ENCODE measurements around the gene XAF1. TPM values are rescaled to one million over a fixed set of nuclear protein-coding genes. Genes with fewer than 3 reads are reported as not detected.

The XAF1 gene
- total RNA-seq, 1 donor from 2014 or later: 2.1 TPM

DNA sequence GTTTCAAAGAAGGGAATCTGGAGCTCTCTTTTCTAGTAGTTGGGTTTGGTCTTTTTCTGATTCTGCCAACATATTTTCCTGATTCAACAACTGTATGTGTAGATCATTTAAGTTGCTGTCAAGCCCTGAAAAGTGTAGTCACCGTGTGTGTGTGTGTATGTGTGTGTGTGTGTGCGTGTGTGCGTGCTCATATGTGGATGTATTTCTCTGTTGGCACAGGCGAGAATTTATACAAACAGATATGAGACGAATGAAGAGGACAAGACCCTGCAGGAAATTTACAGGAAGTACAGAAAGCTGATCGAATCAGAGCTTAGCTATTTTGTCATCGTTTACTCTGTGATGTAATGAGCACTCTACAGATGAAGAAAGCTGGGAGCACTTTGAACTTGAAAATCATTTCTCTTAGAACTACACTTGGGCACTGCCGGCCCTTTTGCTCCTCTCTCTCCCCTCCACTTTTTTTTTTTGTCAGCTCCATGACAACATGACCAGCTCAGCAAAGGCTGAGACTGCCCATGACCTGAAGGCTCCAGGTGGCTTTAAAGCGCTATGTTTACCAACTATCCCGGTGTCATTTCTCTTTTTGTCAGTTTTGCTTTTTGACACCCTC lies 31.3 kb downstream of the XAF1 start:
- Mint-ChIP-seq H3K9me3 (no peaks in the 10 kb centered on the region), H3K36me3 (no peaks in the 10 kb centered on the region)

DNA sequence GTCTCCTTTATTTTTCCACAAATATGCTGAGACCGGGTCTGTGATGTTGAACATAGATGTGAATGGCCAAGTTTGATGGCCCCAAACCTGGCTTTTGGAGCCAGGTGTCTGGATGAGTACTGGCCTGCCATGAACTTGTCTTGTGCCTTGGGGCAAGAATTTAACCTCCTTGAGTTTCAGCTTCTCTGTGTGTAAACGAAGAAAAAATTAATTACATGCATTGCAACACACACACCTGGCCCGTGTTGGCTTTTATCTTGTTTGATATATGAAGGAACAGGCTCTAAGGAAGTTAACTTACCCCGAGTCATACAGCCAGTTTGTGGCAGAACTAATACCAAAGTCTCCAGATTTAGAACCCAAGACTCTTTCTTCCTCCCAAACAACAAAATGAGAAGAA lies 33.3 kb downstream of the XAF1 start:
- no peaks in the 10 kb centered on the region for H3K36me3 Mint-ChIP-seq
- no peak for DNase-seq (ENCODE audit: extremely low spot score, unreplicated experiment)
- no peak overlapping the region for H3K27ac Mint-ChIP-seq
- no peaks in the 10 kb centered on the region for H3K4me1 Mint-ChIP-seq (ENCODE audit: unreplicated experiment)
- TF ChIP-seq, protein P1, sequence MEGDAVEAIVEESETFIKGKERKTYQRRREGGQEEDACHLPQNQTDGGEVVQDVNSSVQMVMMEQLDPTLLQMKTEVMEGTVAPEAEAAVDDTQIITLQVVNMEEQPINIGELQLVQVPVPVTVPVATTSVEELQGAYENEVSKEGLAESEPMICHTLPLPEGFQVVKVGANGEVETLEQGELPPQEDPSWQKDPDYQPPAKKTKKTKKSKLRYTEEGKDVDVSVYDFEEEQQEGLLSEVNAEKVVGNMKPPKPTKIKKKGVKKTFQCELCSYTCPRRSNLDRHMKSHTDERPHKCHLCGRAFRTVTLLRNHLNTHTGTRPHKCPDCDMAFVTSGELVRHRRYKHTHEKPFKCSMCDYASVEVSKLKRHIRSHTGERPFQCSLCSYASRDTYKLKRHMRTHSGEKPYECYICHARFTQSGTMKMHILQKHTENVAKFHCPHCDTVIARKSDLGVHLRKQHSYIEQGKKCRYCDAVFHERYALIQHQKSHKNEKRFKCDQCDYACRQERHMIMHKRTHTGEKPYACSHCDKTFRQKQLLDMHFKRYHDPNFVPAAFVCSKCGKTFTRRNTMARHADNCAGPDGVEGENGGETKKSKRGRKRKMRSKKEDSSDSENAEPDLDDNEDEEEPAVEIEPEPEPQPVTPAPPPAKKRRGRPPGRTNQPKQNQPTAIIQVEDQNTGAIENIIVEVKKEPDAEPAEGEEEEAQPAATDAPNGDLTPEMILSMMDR (conservative IDR thresholded peaks at IDR 0.05): no peak
- H3K4me3 Mint-ChIP-seq: no peak overlapping the region
- H3K27me3 Mint-ChIP-seq: peaks cover 73% of the 10 kb centered on the region
- no peaks in the 10 kb centered on the region for H3K9me3 Mint-ChIP-seq

More for the DNA sequence above, 31.3 kb downstream of the XAF1 start:
- DNase-seq (ENCODE audit: extremely low spot score, unreplicated experiment): no peak
- no peak overlapping the region for H3K4me3 Mint-ChIP-seq
- H3K4me1 Mint-ChIP-seq (ENCODE audit: unreplicated experiment): no peaks in the 10 kb centered on the region
- no peak overlapping the region for H3K27ac Mint-ChIP-seq
- peaks cover 81% of the 10 kb centered on the region for H3K27me3 Mint-ChIP-seq
- TF ChIP-seq, protein P1 (conservative IDR thresholded peaks at IDR 0.05): no peak

DNA sequence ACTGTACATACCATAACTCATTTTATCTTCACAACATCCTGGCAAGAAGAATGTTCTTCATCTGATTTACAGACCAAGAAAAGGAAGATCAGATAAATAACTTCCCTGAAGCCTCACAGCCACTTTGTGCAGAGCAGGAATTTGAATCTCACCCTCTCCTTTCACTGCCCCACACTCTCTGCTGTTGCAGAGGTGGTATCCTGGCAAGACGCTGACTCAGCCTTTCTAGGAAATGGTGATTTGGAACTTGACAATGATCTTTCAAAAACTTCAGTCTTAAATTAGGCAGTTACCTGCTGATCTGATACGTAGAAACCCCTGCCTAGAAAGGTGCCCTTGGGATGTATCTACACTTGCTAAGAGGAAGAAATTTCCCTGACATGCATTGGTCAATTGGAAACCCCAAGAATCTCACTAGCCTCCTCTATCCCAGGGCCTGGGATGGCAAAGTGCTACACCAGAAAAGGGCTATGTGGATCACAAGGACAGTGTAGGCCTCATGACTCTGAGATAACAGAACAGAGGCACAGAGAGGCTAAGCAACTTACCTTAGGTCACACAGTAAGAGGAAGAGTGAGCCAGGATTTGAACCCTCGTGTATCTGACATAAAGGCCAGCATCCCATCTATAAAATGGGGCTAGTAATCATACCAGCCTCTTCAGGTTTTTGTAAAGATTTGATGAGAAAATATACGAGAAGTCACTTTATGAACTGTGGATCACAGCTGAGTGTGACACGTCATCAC lies 38.1 kb downstream of the XAF1 start:
- no peak for DNase-seq (ENCODE audit: extremely low spot score, unreplicated experiment)
- TF ChIP-seq, protein P1 (conservative IDR thresholded peaks at IDR 0.05): no peak
- Mint-ChIP-seq H3K36me3 (no peaks in the 10 kb centered on the region), H3K27me3 (peaks cover 50% of the 10 kb centered on the region), H3K9me3 (no peaks in the 10 kb centered on the region), H3K4me3 (no peak overlapping the region), H3K27ac (no peak overlapping the region), H3K4me1 (ENCODE audit: unreplicated experiment) (no peaks in the 10 kb centered on the region)

DNA sequence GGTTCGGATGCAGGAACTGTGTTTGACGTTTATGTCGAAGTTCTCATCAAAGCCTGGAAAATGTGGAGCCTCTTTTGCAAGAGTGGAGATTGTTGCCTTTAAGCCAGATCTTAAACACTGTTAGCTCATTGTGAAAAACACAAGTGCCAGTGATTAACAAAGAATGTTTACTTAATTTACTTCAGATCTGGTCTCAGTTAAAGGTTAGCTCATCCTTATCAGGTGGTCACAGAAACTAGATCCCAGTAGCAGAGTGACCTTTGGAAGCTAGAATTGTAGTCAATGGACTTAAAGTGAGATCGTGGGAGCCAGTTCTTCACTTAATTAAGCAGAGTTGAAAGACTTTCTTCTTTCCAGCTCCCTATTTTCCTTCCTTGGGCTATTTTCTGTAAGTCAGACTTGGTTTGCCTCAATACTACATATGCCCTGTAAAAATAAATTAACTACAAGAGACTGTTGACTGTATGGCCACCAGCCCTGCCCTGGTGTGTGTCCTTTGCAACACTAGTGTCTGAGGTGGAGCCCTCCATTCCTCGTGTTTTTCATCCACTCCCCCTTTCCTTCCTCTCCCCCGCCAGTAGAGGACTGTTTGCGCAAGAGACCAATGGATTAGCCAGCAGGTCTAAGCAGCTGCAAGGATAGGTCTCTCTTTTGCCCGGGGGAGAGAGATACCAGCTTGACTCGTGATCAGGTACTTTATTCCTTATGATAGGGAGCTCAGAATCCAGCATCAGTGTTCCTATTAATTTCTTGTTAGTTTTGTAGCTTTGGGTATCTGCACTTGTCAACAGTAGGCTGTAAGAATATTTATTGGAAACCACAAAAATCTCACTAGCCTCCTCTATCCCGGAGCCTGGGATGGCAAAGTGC lies 40.4 kb downstream of the XAF1 start:
- H3K27ac Mint-ChIP-seq: no peak overlapping the region
- H3K36me3 Mint-ChIP-seq: no peaks in the 10 kb centered on the region
- DNase-seq (ENCODE audit: extremely low spot score, unreplicated experiment): no peak
- peaks cover 40% of the 10 kb centered on the region for H3K27me3 Mint-ChIP-seq
- no peaks in the 10 kb centered on the region for H3K9me3 Mint-ChIP-seq
- H3K4me3 Mint-ChIP-seq: peak overlapping the region; percentile 32
- TF ChIP-seq, protein P1 (conservative IDR thresholded peaks at IDR 0.05): no peak
- no peaks in the 10 kb centered on the region for H3K4me1 Mint-ChIP-seq (ENCODE audit: unreplicated experiment)

DNA sequence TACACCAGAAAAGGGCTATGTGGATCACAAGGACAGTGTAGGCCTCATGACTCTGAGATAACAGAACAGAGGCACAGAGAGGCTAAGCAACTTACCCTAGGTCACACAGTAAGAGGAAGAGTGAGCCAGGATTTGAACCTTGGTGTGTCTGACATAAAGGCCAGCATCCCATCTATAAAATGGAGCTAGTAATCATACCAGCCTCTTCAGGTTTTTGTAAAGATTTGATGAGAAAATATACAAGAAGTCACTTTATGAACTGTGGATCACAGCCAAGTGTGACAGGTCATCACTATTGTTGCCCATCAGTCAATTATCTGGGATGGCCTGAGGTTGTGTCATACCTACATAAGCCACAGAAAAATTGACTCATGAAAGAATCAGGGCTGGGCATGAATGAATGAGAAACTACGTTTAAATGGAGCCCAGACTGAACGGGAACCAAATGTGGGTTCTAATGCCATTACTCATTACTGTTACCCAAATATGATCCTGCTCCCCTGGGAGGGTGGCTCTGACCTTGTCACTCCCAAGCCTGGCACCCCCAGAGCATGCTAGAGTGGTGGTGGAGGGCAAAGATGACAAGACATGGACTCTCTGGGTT lies 41.1 kb downstream of the XAF1 start:
- TF ChIP-seq, protein P1 (conservative IDR thresholded peaks at IDR 0.05): no peak
- no peaks in the 10 kb centered on the region for H3K36me3 Mint-ChIP-seq
- no peak for DNase-seq (ENCODE audit: extremely low spot score, unreplicated experiment)
- no peak overlapping the region for H3K27ac Mint-ChIP-seq
- H3K4me1 Mint-ChIP-seq (ENCODE audit: unreplicated experiment): no peaks in the 10 kb centered on the region
- peaks cover 37% of the 10 kb centered on the region for H3K27me3 Mint-ChIP-seq
- H3K9me3 Mint-ChIP-seq: no peaks in the 10 kb centered on the region
- H3K4me3 Mint-ChIP-seq: no peak overlapping the region

Measured in type B pancreatic cell (in vitro differentiated cells).